Calu3 (cell line): ENCODE results near the gene KRTAP5-7. TPM values are rescaled to one million over a fixed set of nuclear protein-coding genes. Genes with fewer than 3 reads are reported as not detected.

Source experiments
- BruUV-seq: library from RNA; stranded (reverse); fragments of 400-500 nt; replicated peaks from 2 replicates; lab custom pipeline; 2021; lab: Mats Ljungman, UMichigan
- CTCF ChIA-PET: fragments of 300-600 bp; sonication (Branson Sonifier 250); formaldehyde crosslinking; loops from one replicate; lab custom pipeline; 2022; ENCODE audit warnings: antibody characterized with exemption; lab: Charles Lee
- DNase-seq: peaks from one replicate; pipeline ENCODE4 v3.0.0; 2022
- H3K27ac Mint-ChIP-seq: one replicate; pipeline ENCODE4 v1.8.0; 2022; ENCODE audit warnings: mixed read lengths; ENCODE audit not compliant: unreplicated experiment
- H3K27me3 Mint-ChIP-seq: one replicate; pipeline ENCODE4 v1.8.0; 2022; ENCODE audit warnings: mixed read lengths; ENCODE audit not compliant: unreplicated experiment
- H3K36me3 Mint-ChIP-seq: one replicate; pipeline ENCODE4 v1.8.0; 2022; ENCODE audit warnings: mild to moderate bottlenecking, moderate library complexity, mixed read lengths; ENCODE audit not compliant: insufficient read depth, unreplicated experiment
- H3K4me1 Mint-ChIP-seq: one replicate; pipeline ENCODE4 v1.8.0; 2022; ENCODE audit warnings: mild to moderate bottlenecking, low read depth, mixed read lengths; ENCODE audit not compliant: unreplicated experiment
- H3K4me3 Mint-ChIP-seq: one replicate; pipeline ENCODE4 v1.8.0; 2022; ENCODE audit warnings: mild to moderate bottlenecking, low read depth, moderate library complexity, mixed read lengths; ENCODE audit not compliant: unreplicated experiment
- H3K9me3 Mint-ChIP-seq: one replicate; pipeline ENCODE4 v1.8.0; 2022; ENCODE audit warnings: low read depth, mixed read lengths; ENCODE audit not compliant: unreplicated experiment
- CTCF ChIP-seq: fragments of 200-600 bp; IDR thresholded peaks from one replicate; pipeline ENCODE4 v1.8.0; 2022; ENCODE audit warnings: antibody characterized with exemption; ENCODE audit not compliant: unreplicated experiment
- intact Hi-C: fragments of 100-400 bp; cut with micrococcal nuclease; formaldehyde crosslinking; loops from one replicate; pipeline ENCODE4 v1.10.0; 2022; ENCODE audit not compliant: unreplicated experiment
- total RNA-seq: library from RNA; stranded (reverse); gene quantifications from 2 replicates; pipeline ENCODE4 v1.2.3, GENCODE V29; 2022

The KRTAP5-7 gene
- total RNA-seq, 1 experiment from 2014 or later: not detected

- no TSS peak for BruUV-seq
- no peak for DNase-seq
- Mint-ChIP-seq H3K4me3 (no peak overlapping the region), H3K9me3 (no peaks in the 10 kb centered on the region), H3K27me3 (peaks cover 63% of the 10 kb centered on the region), H3K4me1 (peaks cover 23% of the 10 kb centered on the region), H3K27ac (no peak overlapping the region), H3K36me3 (no peaks in the 10 kb centered on the region)
- intact Hi-C loops: no loop called here
- TF ChIP-seq CTCF: no peak
- CTCF ChIA-PET: interaction anchor here (0.6 kb wide), 1 partner anchor 754 kb away, joined by 5 read pairs; no protein-coding TSS in a partner anchor
Measured at GRCh38 chr11:71577469-71578004, 50.5 kb downstream of the KRTAP5-7 start.

Other genes with a start within 250 kb of the KRTAP5-7 start
- gene DHCR7, start 78.9 kb upstream of the KRTAP5-7 start, total RNA-seq: 185 and 211 TPM in 2 replicates
- 79.7 and 91.1 TPM in 2 replicates for gene NADSYN1, start 74.1 kb upstream of the KRTAP5-7 start, total RNA-seq
- not detected in 2 replicates for gene KRTAP5-8, start 10.8 kb downstream of the KRTAP5-7 start, total RNA-seq
- 0.56 TPM in 1 of 2 replicates, not detected in the other for gene KRTAP5-9, start 21.2 kb downstream of the KRTAP5-7 start, total RNA-seq
- gene KRTAP5-10, start 38.3 kb downstream of the KRTAP5-7 start, total RNA-seq: not detected in 2 replicates
- gene KRTAP5-11, start 55.6 kb downstream of the KRTAP5-7 start, total RNA-seq: not detected in 2 replicates